Muscle of back (tissue), 11 donors: Measurements from ENCODE around the gene MAD2L2. TPM values are rescaled to one million over a fixed set of nuclear protein-coding genes. Genes with fewer than 3 reads are reported as not detected.

Experiments
- DNase-seq, 3 donors: peaks; one replicate each; pipeline versions ENCODE4 v3.0.0 to v3.0.0-alpha.2; 2013
- polyA plus RNA-seq, 10 donors: library from polyadenylated mRNA; unstranded; fragments of 120-200 nt; gene quantifications; one replicate each; pipeline ENCODE4 v1.2.1, GENCODE V29; 2013; ENCODE audit not compliant: insufficient read length in 10 of 10

Gene MAD2L2
- polyA plus RNA-seq, 10 donors = 17.0 to 36.9 (median 27.7) TPM

GRCh38 chr1:11640101-11640500 is 40.8 kb downstream of the MAD2L2 start:
- DNase-seq = no peak

- no peak for DNase-seq
Measured at GRCh38 chr1:11639372-11639771, 41.6 kb downstream of the MAD2L2 start.

GRCh38 chr1:11638121-11638520 is 42.8 kb downstream of the MAD2L2 start:
- DNase-seq = no peak

DNA sequence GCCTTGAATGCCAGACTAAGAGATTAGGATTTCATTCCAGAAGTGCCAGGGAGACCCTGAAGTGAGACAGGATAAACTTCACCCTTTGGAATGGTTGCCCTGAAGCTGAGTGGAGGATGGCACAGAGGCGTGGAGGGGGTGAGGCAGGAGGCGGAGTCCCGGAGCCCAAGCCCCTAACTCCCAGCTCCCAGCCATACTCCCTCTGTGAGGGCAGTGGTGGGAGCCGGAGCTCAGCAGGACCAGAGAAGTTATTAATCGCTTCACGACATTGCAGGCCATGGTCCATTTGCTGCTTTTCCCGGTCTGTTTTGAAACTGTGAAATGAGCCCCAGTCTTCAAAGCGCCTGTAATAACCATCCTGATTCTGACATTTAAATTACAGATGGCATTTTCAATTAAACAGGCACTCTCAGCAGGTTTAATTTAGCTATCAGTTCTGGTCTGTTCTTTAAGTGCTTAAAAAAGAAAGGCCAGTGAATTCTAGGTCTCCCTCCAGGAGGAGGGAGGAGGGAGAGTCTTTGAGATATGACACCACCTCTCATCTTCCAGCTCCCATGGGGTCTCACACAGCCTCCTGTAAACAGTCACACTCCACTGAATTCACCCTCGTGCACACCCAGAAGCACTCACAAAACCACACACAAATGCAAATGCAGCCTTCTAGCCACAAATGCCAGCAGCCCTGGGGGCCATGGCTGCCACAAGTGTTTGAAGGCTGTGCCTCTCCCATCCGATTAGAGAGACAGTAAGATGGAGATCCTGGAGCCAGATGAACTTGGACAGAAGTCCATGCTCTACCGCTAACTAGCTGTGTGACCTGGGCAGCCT is 46.4 kb downstream of the MAD2L2 start:
- DNase-seq = no peak

- peak in 1 of 3 donors; percentile 56 for DNase-seq
Measured at GRCh38 chr1:11629184-11630016, 51.5 kb downstream of the MAD2L2 start.

GRCh38 chr1:11628767-11629166 is 52.2 kb downstream of the MAD2L2 start:
- no peak for DNase-seq

DNA sequence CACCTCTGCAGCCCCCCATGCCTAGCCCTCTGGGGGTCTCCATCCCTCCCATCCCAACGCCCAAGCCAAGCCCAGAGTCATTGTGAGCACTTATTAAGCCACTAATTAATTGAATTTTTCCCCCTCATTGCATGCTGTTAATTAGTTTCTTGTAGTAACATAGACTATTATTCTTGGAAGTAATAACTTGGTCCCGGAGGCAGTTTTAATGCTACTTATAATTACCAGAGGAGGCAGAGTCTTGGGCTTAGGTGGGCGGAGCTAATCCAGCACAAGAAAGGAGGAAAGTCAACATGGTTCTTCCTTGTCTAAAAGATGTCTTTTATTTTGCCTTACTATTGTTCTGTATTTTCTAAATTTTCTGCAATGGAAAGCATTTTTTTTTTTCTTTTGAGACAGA is 54.4 kb downstream of the MAD2L2 start:
- DNase-seq = no peak

Other genes with a start within 250 kb of the MAD2L2 start
- gene DISP3, start 202.0 kb downstream of the MAD2L2 start, polyA plus RNA-seq = under 1 TPM; 0.09 to 0.56 (median 0.28) TPM
- 1 to 10 TPM in 1 of 10 donors, under 1 TPM in 9; 0.21 to 1.6 (median 0.49) TPM for gene FBXO2, start 26.7 kb downstream of the MAD2L2 start, polyA plus RNA-seq
- 1 to 10 TPM; 3.3 to 6.3 (median 4.0) TPM for gene FBXO44, start 26.3 kb downstream of the MAD2L2 start, polyA plus RNA-seq
- gene FBXO6, start 16.9 kb downstream of the MAD2L2 start, polyA plus RNA-seq = 1 to 10 TPM; 1.8 to 4.8 (median 3.6) TPM
- gene DRAXIN, start 10.6 kb upstream of the MAD2L2 start, polyA plus RNA-seq = under 1 TPM; 0.22 to 0.53 (median 0.36) TPM
- 10 to 100 TPM; 13.9 to 20.4 (median 16.7) TPM for gene AGTRAP, start 55.0 kb upstream of the MAD2L2 start, polyA plus RNA-seq
- 10 to 100 TPM in 2 of 10 donors, 1 to 10 TPM in 7, not detected in 1; 2.0 to 15.5 (median 9.2) TPM for gene C1orf167, start 81.0 kb upstream of the MAD2L2 start, polyA plus RNA-seq
- gene MTHFR, start 124.8 kb upstream of the MAD2L2 start, polyA plus RNA-seq = 10 to 100 TPM; 22.4 to 45.2 (median 35.8) TPM
- gene CLCN6, start 125.0 kb upstream of the MAD2L2 start, polyA plus RNA-seq = 10 to 100 TPM in 8 of 10 donors, 1 to 10 TPM in 2; 9.4 to 17.4 (median 13.2) TPM
- 1 to 10 TPM in 9 of 10 donors, under 1 TPM in 1; 0.81 to 2.9 (median 1.5) TPM for gene NPPA, start 166.6 kb upstream of the MAD2L2 start, polyA plus RNA-seq
- not detected for gene NPPB, start 177.8 kb upstream of the MAD2L2 start, polyA plus RNA-seq
- 10 to 100 TPM; 26.1 to 33.9 (median 29.2) TPM for gene KIAA2013, start 245.3 kb upstream of the MAD2L2 start, polyA plus RNA-seq